HL-60 (cell line): Measurements from ENCODE around the gene FBLN5.

ENCODE experiments used
- POLR2AphosphoS5 ChIP-seq: IDR thresholded peaks from 2 replicates; pipeline ENCODE4 v1.6.1; 2012; ENCODE audit warnings: low read depth
- SPI1 ChIP-seq: IDR thresholded peaks from 2 replicates; pipeline ENCODE4 v1.6.1; 2012; ENCODE audit warnings: low read depth, mild to moderate bottlenecking, borderline replicate concordance
- TF ChIP-seq, protein P1 (sequence below): IDR thresholded peaks from one replicate; pipeline ENCODE4 v1.5.1; 2011; ENCODE audit warnings: low read length, control low read depth, inconsistent platforms; ENCODE audit not compliant: insufficient read depth
- TF ChIP-seq, protein P2 (sequence below): IDR thresholded peaks from 2 replicates; pipeline ENCODE4 v1.6.1; 2012; ENCODE audit warnings: low read depth; ENCODE audit not compliant: insufficient replicate concordance

DNA sequence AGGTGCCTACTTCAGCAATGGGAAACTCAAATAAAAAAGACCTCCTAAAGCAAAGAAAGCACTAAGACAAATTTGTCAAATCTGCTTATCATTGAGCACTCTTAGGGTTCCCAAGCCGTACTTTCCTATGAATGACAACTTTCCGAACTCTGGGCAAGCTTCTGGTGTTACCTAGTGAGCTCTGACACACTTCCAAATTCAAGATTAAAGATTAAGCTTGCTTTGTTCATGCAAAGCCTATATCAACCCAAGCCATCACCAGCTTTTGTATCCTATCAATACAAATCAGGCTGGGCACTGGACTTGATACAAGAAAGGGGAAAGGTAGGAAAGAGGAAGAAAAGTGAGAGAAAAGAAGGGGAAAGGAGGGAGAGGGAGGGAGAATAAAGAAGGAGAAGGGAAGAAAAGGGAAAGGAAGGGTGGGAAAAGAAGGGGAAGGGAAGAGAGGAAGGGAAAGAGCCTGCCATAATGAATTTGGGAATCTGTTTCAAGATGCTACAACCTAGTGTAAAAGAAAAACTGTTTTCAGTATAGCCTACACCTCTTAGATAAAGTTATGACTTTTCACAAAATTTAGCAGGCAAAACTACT lies 23.8 kb upstream of the FBLN5 start:
- TF ChIP-seq, protein P1, sequence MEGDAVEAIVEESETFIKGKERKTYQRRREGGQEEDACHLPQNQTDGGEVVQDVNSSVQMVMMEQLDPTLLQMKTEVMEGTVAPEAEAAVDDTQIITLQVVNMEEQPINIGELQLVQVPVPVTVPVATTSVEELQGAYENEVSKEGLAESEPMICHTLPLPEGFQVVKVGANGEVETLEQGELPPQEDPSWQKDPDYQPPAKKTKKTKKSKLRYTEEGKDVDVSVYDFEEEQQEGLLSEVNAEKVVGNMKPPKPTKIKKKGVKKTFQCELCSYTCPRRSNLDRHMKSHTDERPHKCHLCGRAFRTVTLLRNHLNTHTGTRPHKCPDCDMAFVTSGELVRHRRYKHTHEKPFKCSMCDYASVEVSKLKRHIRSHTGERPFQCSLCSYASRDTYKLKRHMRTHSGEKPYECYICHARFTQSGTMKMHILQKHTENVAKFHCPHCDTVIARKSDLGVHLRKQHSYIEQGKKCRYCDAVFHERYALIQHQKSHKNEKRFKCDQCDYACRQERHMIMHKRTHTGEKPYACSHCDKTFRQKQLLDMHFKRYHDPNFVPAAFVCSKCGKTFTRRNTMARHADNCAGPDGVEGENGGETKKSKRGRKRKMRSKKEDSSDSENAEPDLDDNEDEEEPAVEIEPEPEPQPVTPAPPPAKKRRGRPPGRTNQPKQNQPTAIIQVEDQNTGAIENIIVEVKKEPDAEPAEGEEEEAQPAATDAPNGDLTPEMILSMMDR: no peak
- TF ChIP-seq POLR2AphosphoS5: no peak
- TF ChIP-seq, protein P2, sequence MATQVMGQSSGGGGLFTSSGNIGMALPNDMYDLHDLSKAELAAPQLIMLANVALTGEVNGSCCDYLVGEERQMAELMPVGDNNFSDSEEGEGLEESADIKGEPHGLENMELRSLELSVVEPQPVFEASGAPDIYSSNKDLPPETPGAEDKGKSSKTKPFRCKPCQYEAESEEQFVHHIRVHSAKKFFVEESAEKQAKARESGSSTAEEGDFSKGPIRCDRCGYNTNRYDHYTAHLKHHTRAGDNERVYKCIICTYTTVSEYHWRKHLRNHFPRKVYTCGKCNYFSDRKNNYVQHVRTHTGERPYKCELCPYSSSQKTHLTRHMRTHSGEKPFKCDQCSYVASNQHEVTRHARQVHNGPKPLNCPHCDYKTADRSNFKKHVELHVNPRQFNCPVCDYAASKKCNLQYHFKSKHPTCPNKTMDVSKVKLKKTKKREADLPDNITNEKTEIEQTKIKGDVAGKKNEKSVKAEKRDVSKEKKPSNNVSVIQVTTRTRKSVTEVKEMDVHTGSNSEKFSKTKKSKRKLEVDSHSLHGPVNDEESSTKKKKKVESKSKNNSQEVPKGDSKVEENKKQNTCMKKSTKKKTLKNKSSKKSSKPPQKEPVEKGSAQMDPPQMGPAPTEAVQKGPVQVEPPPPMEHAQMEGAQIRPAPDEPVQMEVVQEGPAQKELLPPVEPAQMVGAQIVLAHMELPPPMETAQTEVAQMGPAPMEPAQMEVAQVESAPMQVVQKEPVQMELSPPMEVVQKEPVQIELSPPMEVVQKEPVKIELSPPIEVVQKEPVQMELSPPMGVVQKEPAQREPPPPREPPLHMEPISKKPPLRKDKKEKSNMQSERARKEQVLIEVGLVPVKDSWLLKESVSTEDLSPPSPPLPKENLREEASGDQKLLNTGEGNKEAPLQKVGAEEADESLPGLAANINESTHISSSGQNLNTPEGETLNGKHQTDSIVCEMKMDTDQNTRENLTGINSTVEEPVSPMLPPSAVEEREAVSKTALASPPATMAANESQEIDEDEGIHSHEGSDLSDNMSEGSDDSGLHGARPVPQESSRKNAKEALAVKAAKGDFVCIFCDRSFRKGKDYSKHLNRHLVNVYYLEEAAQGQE: no peak
- TF ChIP-seq SPI1: no peak
